Neural progenitor cell (in vitro differentiated cells): ENCODE measurements around the gene TECTA. TPM values are rescaled to one million over a fixed set of nuclear protein-coding genes. Genes with fewer than 3 reads are reported as not detected.
A peak's percentile ranks its signal among the peaks of the same experiment; 100 is the strongest.

ENCODE experiments used
- DNase-seq: peaks from one replicate; pipeline ENCODE4 v3.0.0-alpha.2; 2016; ENCODE audit warnings: low spot score
- H2AFZ ChIP-seq: fragments of 200-600 bp; sonication (generic); replicated peaks from 2 replicates; pipeline ENCODE4 v1.6.1; 2016; ENCODE audit warnings: antibody characterized with exemption
- H3F3A ChIP-seq: fragments of 200-600 bp; sonication (generic); 2 replicates; pipeline ENCODE4 v1.6.1; 2016; ENCODE audit warnings: antibody characterized with exemption, low read depth
- H3K27ac ChIP-seq: fragments of 200-600 bp; sonication (generic); 2 replicates; pipeline ENCODE4 v1.5.1; 2016; ENCODE audit warnings: mild to moderate bottlenecking
- H3K27me3 ChIP-seq: fragments of 200-600 bp; sonication (generic); 2 replicates; pipeline ENCODE4 v1.6.1; 2016; ENCODE audit warnings: mild to moderate bottlenecking, moderate library complexity
- H3K36me3 ChIP-seq: fragments of 200-600 bp; sonication (generic); 2 replicates; pipeline ENCODE4 v1.5.1; 2016
- H3K4me1 ChIP-seq: fragments of 200-600 bp; sonication (generic); 2 replicates; pipeline ENCODE4 v1.6.1; 2016; ENCODE audit warnings: mixed run types
- H3K4me2 ChIP-seq: fragments of 200-600 bp; sonication (generic); 2 replicates; pipeline ENCODE4 v1.6.1; 2016
- H3K4me3 ChIP-seq: fragments of 200-600 bp; sonication (generic); 2 replicates; pipeline ENCODE4 v1.5.1; 2016
- H3K79me2 ChIP-seq: fragments of 200-600 bp; sonication (generic); 2 replicates; pipeline ENCODE4 v1.6.1; 2016; ENCODE audit warnings: low read depth
- H3K9ac ChIP-seq: fragments of 200-600 bp; sonication (generic); 2 replicates; pipeline ENCODE4 v1.6.1; 2016
- H3K9me3 ChIP-seq: fragments of 200-600 bp; sonication (generic); 2 replicates; pipeline ENCODE4 v1.5.1; 2016; ENCODE audit warnings: low read depth
- H4K20me1 ChIP-seq: fragments of 200-600 bp; sonication (generic); 2 replicates; pipeline ENCODE4 v1.6.1; 2016; ENCODE audit warnings: low read depth
- H3K27ac Mint-ChIP-seq: 3 replicates; pipeline ENCODE4 v1.8.0; 2021; ENCODE audit warnings: mixed read lengths
- H3K27me3 Mint-ChIP-seq: 2 replicates; pipeline ENCODE4 v1.8.0; 2022; ENCODE audit warnings: low read depth, mild to moderate bottlenecking, inconsistent platforms, moderate library complexity, mixed read lengths; ENCODE audit not compliant: insufficient read depth
- H3K36me3 Mint-ChIP-seq: 3 replicates; pipeline ENCODE4 v1.8.0; 2021; ENCODE audit warnings: mixed read lengths
- H3K4me1 Mint-ChIP-seq: 3 replicates; pipeline ENCODE4 v1.8.0; 2021; ENCODE audit warnings: mixed read lengths
- H3K4me3 Mint-ChIP-seq: 3 replicates; pipeline ENCODE4 v1.8.0; 2021; ENCODE audit warnings: mild to moderate bottlenecking, moderate library complexity, mixed read lengths
- H3K9me3 Mint-ChIP-seq: 3 replicates; pipeline ENCODE4 v1.8.0; 2020; ENCODE audit warnings: mixed read lengths
- CTCF ChIP-seq: fragments of 200-600 bp; sonication (generic); IDR thresholded peaks from 2 replicates; pipeline ENCODE4 v1.5.1; 2017; ENCODE audit warnings: antibody characterized with exemption, mild to moderate bottlenecking
- EZH2 ChIP-seq: fragments of 200-600 bp; sonication (generic); IDR thresholded peaks from 2 replicates; pipeline ENCODE4 v1.6.1; 2017; ENCODE audit warnings: antibody characterized with exemption, mild to moderate bottlenecking, moderate library complexity
- EZH2phosphoT487 ChIP-seq: fragments of 200-600 bp; sonication (generic); IDR thresholded peaks from 2 replicates; pipeline ENCODE4 v1.6.1; 2017; ENCODE audit warnings: antibody characterized with exemption
- total RNA-seq: library from RNA; depleted of rRNA; stranded (reverse); fragments of >200 nt; gene quantifications from 2 replicates; pipeline ENCODE4 v1.2.3, GENCODE V29; 2015; ENCODE audit warnings: low replicate concordance

The TECTA gene
- total RNA-seq, 1 donor from 2014 or later = 0.84 TPM

- Mint-ChIP-seq H3K36me3 (peaks cover 23% of the 10 kb centered on the region), H3K27ac (no peak overlapping the region)
Measured at GRCh38 chr11:121067962-121068647, 32.9 kb upstream of the TECTA start.

GRCh38 chr11:121068787-121069186 lies 32.3 kb upstream of the TECTA start:
- Histone ChIP-seq H4K20me1 (peaks cover 26% of the 10 kb centered on the region), H3K4me3 (no peak overlapping the region), H3K27ac (no peak overlapping the region), H3K9ac (no peak overlapping the region), H2AFZ (no peak overlapping the region), H3K4me2 (no peak overlapping the region), H3F3A (peaks cover 19% of the 10 kb centered on the region), H3K4me1 (peaks cover 12% of the 10 kb centered on the region), H3K79me2 (no peaks in the 10 kb centered on the region), H3K36me3 (peaks cover 13% of the 10 kb centered on the region), H3K27me3 (no peaks in the 10 kb centered on the region), H3K9me3 (no peaks in the 10 kb centered on the region)
- no peaks in the 10 kb centered on the region for H3K9me3 Mint-ChIP-seq
- peaks cover 22% of the 10 kb centered on the region for H3K36me3 Mint-ChIP-seq
- H3K27ac Mint-ChIP-seq = no peak overlapping the region
- no peak overlapping the region for H3K4me3 Mint-ChIP-seq
- TF ChIP-seq EZH2 (no peak), CTCF (no peak), EZH2phosphoT487 (no peak)
- no peaks in the 10 kb centered on the region for H3K27me3 Mint-ChIP-seq
- no peak for DNase-seq
- peaks cover 16% of the 10 kb centered on the region for H3K4me1 Mint-ChIP-seq

More at GRCh38 chr11:121067962-121068647, 32.9 kb upstream of the TECTA start:
- H3K27me3 Mint-ChIP-seq = no peaks in the 10 kb centered on the region
- Histone ChIP-seq H3K27me3 (no peaks in the 10 kb centered on the region), H3K36me3 (peaks cover 8% of the 10 kb centered on the region), H3K4me3 (no peak overlapping the region), H3K9ac (no peak overlapping the region), H2AFZ (no peak overlapping the region), H3K79me2 (no peaks in the 10 kb centered on the region), H3K4me1 (peaks cover 12% of the 10 kb centered on the region), H3K9me3 (no peaks in the 10 kb centered on the region), H4K20me1 (peaks cover 24% of the 10 kb centered on the region), H3F3A (peaks cover 19% of the 10 kb centered on the region), H3K4me2 (no peak overlapping the region), H3K27ac (no peak overlapping the region)
- no peaks in the 10 kb centered on the region for H3K9me3 Mint-ChIP-seq
- H3K4me3 Mint-ChIP-seq = no peak overlapping the region
- no peak for TF ChIP-seq EZH2
- no peak for TF ChIP-seq EZH2phosphoT487
- no peak for TF ChIP-seq CTCF
- no peak for DNase-seq
- H3K4me1 Mint-ChIP-seq = peaks cover 16% of the 10 kb centered on the region

DNA sequence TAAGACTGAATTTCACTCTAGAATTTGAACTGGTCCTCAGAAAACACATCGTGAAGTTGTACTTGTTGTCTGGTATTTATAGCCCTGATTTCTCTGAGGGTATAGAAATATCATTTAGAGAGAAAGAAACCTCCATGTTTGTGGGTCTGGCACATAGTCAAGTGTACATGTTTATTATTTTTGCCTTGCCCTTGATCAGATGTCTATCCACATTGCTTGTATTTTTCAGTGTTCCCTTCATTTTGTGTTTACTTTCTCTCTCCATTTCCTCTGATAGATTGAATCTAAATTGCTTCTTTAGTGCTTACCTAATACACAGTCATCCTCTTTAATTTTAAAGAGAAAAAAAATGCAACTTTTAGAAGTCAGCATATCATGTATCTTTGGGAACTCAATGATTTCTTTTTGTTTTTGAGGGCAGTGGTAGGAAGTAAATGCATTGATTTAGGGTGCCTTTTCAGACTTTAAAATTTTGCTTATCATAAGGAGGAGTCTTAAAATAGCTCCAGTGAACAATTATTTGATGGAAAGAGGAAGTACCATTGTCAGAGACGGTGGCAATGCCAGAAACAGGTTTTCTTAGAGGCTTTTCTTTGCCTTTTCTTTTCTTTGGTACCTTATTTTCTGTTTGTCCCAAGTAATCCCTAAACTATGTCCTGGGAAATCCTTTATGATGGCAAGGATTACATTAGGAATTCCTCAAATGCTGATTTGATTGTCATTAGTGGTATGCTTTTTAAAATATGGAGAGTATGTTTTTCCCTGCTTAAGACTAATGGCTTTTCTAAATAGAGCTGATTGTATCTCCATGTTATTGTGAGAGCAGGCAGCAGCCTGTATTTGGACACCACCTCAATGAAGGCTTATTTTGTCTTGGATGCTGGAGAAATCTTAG lies 29.8 kb upstream of the TECTA start:
- no peaks in the 10 kb centered on the region for H3K27me3 ChIP-seq

More for the DNA sequence above, 29.8 kb upstream of the TECTA start:
- Histone ChIP-seq H3K9me3 (no peaks in the 10 kb centered on the region), H3K79me2 (no peaks in the 10 kb centered on the region), H3K4me3 (no peak overlapping the region), H3K36me3 (peaks cover 13% of the 10 kb centered on the region), H3K9ac (no peak overlapping the region), H3K4me2 (no peak overlapping the region), H3K27ac (no peak overlapping the region), H3K4me1 (peaks cover 12% of the 10 kb centered on the region), H4K20me1 (peaks cover 26% of the 10 kb centered on the region), H3F3A (peaks cover 19% of the 10 kb centered on the region), H2AFZ (no peak overlapping the region)
- Mint-ChIP-seq H3K27ac (peak overlapping the region; percentile 96), H3K27me3 (no peaks in the 10 kb centered on the region), H3K4me1 (peaks cover 16% of the 10 kb centered on the region), H3K9me3 (no peaks in the 10 kb centered on the region), H3K36me3 (peaks cover 17% of the 10 kb centered on the region), H3K4me3 (peak overlapping the region; percentile 50)
- TF ChIP-seq EZH2 (no peak), EZH2phosphoT487 (no peak), CTCF (no peak)
- no peak for DNase-seq
